Measurements from ENCODE around the gene ZNF569.
A peak's percentile ranks its signal among the peaks of the same experiment; 100 is the strongest.
"Not testable (repeated sequence)": the region's sequence is repeated elsewhere in the genome, so short reads cannot be mapped to it uniquely, and the experiment has no call there.

The ZNF569 gene

GRCh38 chr19:37466798-37467607 lies at the start of gene ZNF569:
Gene ZNF569, minus strand, starts transcription at chr19:37467444. Its CDS starts 22,523 bp downstream, at chr19:37444921.
- peak; percentile 63 for DNase-seq

DNA sequence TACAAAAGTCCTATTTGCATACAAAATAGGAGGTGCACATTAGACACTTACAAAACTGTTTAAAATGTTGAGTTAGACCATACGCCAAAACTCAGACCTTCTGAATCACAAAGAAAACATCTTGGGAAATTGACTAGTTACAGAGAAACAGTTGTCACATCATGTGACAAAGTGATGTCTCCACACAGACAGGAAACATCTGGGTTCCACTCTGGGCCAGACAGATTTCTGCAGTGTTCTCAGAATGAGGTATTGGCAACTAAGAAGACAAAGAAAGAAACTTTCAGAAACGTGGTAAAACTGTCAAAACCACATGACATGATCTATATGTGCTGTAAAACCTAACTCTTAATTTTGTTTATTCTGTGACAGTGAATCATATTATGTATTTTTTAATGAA lies 46.2 kb upstream of the ZNF569 start:
- no peak for DNase-seq

DNA sequence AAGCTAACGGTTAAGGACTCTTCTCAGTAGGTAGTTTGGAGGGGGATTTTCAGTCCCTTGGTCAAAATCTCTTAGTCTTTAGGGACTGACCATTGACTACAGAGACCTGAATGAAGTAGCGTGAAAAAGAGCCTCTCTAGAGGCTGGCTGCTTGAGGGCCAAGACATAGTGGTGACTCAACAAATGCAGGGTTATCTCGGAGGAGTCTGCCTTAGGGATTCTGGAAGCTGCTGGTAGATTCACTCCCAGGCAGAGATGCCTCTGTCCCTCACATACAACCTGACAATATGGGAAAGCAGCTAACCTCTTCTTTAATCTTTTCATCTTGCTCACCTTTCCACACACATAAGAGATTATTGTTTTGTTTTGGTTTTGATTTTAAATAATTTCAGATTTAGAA lies 44.6 kb upstream of the ZNF569 start:
- no peak for DNase-seq

- DNase-seq: no peak
Measured at GRCh38 chr19:37511186-37511585, 43.9 kb upstream of the ZNF569 start.

DNA sequence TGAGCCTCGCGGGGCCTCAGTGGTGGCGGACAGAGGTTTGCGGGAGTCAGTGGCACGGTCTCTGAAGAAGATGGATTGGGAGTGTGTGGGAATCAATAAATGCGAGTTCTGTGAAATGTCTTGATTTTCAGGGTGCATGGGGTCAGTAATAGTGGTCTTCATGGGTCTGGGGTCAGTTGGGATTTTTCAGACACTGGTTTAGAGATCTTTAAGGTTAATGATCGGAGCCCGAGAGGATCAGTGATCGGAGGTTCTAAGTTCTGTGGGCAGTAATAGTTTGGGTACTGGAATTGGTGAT lies 39.9 kb upstream of the ZNF569 start:
- DNase-seq: no peak

DNA sequence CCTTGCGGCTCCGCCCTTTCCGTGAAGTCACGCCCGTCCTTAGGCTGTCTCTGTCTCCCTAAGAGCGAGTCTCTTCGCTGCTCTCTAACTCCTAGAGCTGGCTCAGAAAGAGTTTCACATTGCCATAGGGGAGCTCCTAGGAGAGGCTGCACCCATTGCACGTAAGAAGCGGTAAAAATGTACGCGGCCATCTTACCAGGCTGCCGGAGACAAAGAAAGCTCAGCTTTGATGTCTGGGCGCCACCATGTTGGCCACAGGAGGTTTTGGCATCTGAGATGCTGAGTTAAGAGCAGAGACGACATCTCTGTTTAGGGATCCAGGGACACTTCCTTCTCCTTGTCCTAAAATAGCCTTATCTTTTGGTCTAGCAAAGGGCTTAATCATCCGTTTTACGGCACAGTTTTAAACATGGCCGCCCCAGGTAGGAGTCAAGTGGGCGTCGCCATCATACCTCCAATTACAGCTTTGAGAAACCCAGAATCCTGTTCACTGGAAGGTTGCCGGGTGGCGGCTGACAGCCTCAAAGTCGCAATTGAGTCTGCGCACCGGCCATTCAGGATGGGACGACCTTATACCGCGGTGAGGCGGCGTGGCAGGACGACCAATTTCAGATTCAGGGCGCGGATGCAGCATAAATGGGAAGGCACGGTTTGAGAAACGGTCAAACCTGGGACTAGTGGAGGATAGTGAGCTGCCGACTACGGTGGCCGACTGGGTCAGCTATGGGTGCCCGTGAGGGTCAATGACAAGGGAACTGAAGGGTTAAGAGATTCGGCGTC lies 39.3 kb upstream of the ZNF569 start, which contains the start of gene ZNF793:
Gene ZNF793 (plus strand): TSS at position 553 of the 780 bp plus-strand sequence. CDS start 16,501 bp downstream, outside the sequence.
- DNase-seq: peak; percentile 40

- DNase-seq: no peak
Measured at GRCh38 chr19:37505958-37506386, 38.7 kb upstream of the ZNF569 start.

DNA sequence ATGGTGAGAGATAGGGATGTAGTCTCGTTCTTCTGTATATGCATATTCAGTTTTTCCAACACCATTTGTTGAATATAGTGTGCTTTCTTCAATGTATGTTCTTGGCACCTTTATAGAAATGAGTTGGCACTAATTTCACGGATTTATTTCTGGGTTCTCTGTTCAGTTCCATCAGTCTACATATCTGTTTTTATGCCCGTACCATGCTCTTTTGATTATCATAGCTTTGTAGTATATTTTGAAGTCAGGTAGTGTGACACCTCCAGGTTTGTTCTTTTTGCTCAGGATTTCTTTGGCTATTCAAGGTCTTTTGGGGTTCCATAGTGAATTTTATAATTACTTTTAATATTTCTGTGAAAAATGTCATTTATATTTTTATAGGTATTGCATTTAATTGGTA lies 25.0 kb upstream of the ZNF569 start:
- DNase-seq: no peak

GRCh38 chr19:37484406-37485168 lies 17.3 kb upstream of the ZNF569 start:
- no peak for DNase-seq

- no peak for DNase-seq
Measured at GRCh38 chr19:37472165-37472564, 4.9 kb upstream of the ZNF569 start.

DNA sequence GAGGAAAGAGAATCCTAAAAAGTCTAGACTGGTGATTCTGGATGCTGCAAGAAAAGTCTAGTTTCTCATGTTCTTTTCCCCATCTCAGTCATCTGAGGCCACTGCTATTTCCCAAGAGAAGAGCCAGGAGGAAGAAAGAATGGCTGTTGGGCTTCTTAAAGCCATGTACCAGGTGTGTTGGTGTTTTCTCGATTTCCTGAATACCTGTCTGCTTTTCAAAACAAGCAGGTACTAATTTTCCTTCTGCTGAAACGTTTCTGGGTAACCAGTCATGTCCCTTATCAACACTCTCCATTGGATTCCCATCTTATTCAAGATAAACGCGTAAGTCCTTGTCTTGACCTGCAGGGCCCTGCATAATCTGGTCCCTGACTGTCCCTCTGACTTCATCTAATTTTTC lies 3.0 kb upstream of the ZNF569 start:
- DNase-seq: no peak

DNA sequence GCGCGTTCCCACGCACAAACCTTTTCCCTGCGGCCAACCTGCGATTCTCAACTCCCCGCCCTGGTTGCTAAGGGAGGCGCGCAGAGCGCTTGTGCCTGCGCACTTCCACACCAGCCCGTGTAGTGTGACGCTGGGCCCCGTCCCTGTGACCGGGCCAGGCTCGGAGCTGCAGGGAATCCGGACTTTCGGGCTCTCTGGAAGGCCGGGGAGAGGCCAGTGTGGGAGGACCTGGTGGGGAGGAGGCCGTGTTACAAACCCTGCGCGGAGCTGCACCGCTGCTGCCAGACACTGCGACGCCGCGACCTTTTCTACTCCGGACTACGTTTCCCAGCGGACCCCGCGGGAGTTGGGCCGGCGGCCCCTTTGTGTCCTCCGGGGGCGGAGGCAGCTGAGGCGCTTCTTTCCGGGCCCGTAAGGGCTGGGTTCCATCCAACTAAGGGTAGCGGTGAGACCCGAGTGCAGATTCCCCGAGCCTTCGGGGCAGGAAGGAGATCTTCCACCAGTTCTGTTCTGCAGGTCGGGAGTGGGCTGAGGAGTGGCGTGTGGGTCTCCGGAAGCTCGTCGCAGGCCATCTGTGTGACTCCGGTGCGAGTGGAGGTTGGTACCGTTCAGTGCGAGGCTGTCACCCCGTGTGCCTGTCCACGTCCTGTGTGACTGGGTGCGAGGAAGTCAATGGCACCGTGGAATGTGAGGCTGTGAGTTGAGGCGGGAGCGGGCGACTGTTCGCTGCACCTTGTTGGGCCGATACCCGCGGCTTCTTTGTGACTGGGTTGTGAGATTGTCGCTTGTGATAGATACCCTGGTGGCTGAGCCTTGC lies 1.9 kb upstream of the ZNF569 start, which contains the start of gene ZNF570:
Gene ZNF570 (plus strand): TSS at position 396 of the 817 bp plus-strand sequence. CDS start 999 bp downstream, outside the sequence.
- peak; percentile 38 for DNase-seq

- no peak for DNase-seq
Measured at GRCh38 chr19:37467608-37468090, 405 bp upstream of the ZNF569 start.

DNA sequence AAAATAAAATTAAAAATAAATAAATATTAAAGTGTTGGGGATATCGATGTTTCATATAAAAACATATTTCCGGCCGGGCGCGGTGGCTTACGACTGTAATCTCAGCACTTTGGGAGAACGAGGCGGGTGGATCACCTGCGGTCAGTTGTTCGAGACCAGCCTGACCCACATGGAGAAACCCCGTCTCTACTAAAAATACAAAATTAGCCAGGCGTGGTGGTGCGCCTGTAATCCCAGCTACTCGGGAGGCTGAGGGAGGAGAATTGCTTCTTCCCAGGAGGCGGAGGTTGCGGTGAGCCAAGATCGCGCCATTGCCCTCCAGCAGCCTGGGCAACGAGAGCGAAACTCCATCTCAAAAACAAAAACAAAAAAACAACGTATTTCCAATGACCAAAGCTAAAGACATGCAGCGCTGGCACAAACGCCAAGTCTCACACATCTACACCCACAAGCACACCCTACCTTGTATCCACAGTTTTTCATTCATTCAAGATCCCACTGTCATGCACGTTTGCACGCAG lies 907 bp downstream of the ZNF569 start:
- DNase-seq: no peak

GRCh38 chr19:37452500-37453245 lies 14.6 kb downstream of the ZNF569 start:
- DNase-seq: no peak

- DNase-seq: no peak
Measured at GRCh38 chr19:37413313-37414084, 53.7 kb downstream of the ZNF569 start.

DNA sequence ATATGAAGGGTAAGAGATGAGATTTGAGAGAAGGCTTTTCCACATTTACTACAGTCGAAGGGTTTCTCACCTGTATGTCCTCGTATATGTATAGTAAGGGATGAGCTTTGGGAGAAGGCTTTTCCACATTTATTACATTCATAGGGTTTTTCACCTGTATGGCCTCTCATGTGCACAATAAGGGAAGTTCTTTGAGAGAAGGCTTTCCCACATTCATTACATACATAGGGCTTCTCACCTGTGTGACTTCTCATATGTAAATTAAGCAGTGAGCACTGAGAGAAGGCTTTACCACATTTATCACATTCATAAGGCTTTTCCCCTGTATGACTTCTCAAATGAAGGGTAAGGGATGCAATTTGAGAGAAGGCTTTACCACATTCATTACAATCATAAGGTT lies 54.5 kb downstream of the ZNF569 start:
- no peak for DNase-seq

DNA sequence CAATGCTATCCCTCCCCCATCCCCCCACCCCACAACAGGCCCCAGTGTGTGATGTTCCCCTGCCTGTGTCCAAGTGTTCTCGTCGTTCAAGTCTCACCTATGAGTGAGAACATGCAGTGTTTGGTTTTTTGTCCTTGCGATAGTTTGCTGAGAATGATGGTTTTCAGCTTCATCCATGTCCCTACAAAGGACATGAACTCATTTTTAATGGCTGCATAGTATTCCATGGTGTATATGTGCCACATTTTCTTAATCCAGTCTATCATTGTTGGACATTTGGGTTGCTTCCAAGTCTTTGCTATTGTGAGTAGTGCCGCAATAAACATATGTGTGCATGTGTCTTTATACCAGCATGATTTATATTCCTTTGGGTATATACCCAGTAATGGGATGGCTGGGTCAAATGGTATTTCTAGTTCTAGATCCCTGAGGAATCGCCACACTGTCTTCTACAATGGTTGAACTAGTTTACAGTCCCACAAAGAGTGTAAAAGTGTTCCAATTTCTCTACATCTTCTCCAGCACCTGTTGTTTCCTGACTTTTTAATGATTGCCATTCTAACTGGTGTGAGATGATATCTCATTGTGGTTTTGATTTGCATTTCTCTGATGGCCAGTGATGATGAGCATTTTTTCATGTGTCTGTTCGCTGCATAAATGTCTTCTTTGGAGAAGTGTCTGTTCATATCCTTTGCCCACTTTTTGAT lies 61.0 kb downstream of the ZNF569 start:
- not testable (repeated sequence) for DNase-seq

DNA sequence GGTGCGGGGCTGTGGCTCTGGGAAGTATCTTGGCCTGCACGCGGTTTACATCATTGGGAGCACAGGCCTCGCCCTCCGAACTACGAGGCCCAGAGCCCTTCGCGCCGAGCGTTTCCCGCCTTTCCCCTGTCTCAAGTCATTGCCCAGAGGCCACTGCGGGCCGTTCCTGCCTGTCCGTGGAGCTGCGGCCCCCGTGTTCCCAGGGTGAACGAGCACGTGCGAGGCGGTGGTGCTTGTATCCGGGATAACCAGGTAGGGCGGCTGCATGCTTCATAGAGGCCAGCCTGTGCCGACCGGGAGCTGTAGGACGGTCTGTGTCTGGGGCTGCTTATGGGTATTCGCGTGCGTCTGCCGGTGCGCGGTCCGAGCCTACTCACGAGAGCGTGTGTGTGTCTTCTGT lies 63.8 kb downstream of the ZNF569 start:
- no peak for DNase-seq

GRCh38 chr19:37401078-37401477 lies 66.2 kb downstream of the ZNF569 start:
- no peak for DNase-seq

Data from NCI-H1436 treated with DMSO at 0.1 percent for 48 hours (cell line).